H1 (cell line): Measurements from ENCODE around the gene MMP24. TPM values are rescaled to one million over a fixed set of nuclear protein-coding genes. Genes with fewer than 3 reads are reported as not detected.
A peak's percentile ranks its signal among the peaks of the same experiment; 100 is the strongest.

ENCODE experiments used
- CREB1 ChIP-seq: IDR thresholded peaks from 2 replicates; pipeline ENCODE4 v1.6.1; 2012; ENCODE audit warnings: inconsistent platforms
- GABPA ChIP-seq: IDR thresholded peaks from 2 replicates; pipeline ENCODE4 v1.6.1; 2011; ENCODE audit warnings: mild to moderate bottlenecking, low read length, moderate library complexity, borderline replicate concordance; ENCODE audit not compliant: insufficient read depth
- KDM5A ChIP-seq: fragments of 200-600 bp; IDR thresholded peaks from 2 replicates; pipeline ENCODE4 v1.7.1; 2012; ENCODE audit warnings: mild to moderate bottlenecking, low read length, inconsistent platforms, mixed read lengths
- RAD21 ChIP-seq, 2 experiments: IDR thresholded peaks in 1 of 2; conservative IDR thresholded peaks in 1 of 2; 2 replicates each; pipeline ENCODE4 v1.6.1; 2011; ENCODE audit warnings: low read depth in 2 of 2, low read length in 2 of 2, improper control_type of control experiment in 1 of 2, inconsistent platforms in 1 of 2, mild to moderate bottlenecking in 1 of 2, moderate library complexity in 1 of 2
- RNF2 ChIP-seq: fragments of 200-900, 300-1000 bp; sonication (generic); IDR thresholded peaks from 2 replicates; pipeline ENCODE4 v1.7.1; 2016; ENCODE audit warnings: borderline replicate concordance, low read depth, mild to moderate bottlenecking, antibody characterized with exemption, low read length; ENCODE audit not compliant: poor library complexity, severe bottlenecking; ENCODE audit errors: missing control alignments
- SIX5 ChIP-seq: IDR thresholded peaks from 2 replicates; pipeline ENCODE4 v1.6.1; 2011; ENCODE audit warnings: mild to moderate bottlenecking, low read depth, low read length
- TAF7 ChIP-seq: optimal IDR thresholded peaks from 2 replicates; pipeline ENCODE3; 2011; ENCODE audit warnings: low read depth, mild to moderate bottlenecking, inconsistent platforms, low read length, moderate library complexity, borderline replicate concordance
- polyA plus RNA-seq, 7 experiments: library from polyadenylated mRNA; depleted of rRNA in 3 of 7; stranded (reverse) in 5 of 7; unstranded in 2 of 7; fragments of >200 nt in 5 of 7; fragments of 200-250 nt in 2 of 7; gene quantifications; 1 replicate in 5 of 7; 2 replicates in 1 of 7; 4 replicates in 1 of 7; pipeline versions ENCODE4 v1.2.1 to v1.2.3, GENCODE V29; 2011 to 2013; ENCODE audit warnings: missing spikeins in 2 of 7, mixed read lengths in 2 of 7
- total RNA-seq: library from RNA; stranded (reverse); fragmentation: NEBNext Ultra II Directional; extraction: Animal tissue kit (Norgen Biotek cat#: 25700); gene quantifications from 2 replicates; pipeline ENCODE4 v1.2.1, GENCODE V29; 2021
- TF ChIP-seq, protein P1 (sequence below): fragments of 300-600 bp; sonication (generic); IDR thresholded peaks from 2 replicates; pipeline ENCODE4 v1.7.1; 2012; ENCODE audit warnings: low read length, moderate library complexity, mild to moderate bottlenecking, inconsistent platforms; ENCODE audit not compliant: insufficient replicate concordance

MMP24 gene
- total and polyA plus RNA-seq, 2 of the 8 experiments (the other 6 are each of a cell fraction or from before 2014, with no cell fraction given) = 18.8 to 21.4 TPM

DNA sequence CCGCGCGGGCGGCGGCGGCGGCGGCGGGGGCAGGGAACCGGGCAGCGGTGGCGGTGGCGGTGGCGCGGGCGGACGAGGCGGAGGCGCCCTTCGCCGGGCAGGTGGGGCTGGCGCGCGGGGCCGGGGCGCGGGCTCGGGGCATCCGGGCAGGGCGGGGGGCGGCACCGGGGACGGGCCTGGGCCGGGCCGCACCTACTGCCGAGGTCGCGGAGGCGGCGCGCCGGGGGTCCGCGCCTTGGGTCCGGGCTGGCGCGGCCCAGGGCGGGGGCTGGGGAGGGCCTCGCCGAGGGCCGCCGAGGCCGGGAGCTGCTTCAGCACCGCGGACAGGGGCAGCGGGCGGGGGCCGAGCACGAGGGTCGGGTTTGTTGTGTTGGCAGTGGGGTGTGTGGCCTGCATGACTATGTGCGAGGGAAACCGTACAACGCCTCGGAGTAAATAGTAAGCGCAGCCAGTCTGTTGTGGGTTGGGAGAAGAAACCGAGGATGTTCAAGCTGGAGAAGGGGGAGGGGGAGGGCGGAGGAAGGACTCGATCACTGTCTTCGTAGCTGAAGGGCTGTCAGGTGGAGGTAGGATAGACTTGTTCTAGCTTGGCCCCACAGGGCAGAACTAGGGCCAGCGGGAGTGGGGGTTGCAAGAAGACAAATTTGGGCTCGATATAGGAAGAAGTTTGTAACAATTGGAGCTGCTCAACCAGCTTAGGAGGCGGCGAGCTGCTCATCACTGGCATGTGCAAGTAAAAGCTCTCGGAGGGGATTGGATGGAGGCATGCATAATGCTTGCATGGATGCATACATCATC lies 593 bp downstream of the MMP24 start (continued):
- TF ChIP-seq, protein P1, sequence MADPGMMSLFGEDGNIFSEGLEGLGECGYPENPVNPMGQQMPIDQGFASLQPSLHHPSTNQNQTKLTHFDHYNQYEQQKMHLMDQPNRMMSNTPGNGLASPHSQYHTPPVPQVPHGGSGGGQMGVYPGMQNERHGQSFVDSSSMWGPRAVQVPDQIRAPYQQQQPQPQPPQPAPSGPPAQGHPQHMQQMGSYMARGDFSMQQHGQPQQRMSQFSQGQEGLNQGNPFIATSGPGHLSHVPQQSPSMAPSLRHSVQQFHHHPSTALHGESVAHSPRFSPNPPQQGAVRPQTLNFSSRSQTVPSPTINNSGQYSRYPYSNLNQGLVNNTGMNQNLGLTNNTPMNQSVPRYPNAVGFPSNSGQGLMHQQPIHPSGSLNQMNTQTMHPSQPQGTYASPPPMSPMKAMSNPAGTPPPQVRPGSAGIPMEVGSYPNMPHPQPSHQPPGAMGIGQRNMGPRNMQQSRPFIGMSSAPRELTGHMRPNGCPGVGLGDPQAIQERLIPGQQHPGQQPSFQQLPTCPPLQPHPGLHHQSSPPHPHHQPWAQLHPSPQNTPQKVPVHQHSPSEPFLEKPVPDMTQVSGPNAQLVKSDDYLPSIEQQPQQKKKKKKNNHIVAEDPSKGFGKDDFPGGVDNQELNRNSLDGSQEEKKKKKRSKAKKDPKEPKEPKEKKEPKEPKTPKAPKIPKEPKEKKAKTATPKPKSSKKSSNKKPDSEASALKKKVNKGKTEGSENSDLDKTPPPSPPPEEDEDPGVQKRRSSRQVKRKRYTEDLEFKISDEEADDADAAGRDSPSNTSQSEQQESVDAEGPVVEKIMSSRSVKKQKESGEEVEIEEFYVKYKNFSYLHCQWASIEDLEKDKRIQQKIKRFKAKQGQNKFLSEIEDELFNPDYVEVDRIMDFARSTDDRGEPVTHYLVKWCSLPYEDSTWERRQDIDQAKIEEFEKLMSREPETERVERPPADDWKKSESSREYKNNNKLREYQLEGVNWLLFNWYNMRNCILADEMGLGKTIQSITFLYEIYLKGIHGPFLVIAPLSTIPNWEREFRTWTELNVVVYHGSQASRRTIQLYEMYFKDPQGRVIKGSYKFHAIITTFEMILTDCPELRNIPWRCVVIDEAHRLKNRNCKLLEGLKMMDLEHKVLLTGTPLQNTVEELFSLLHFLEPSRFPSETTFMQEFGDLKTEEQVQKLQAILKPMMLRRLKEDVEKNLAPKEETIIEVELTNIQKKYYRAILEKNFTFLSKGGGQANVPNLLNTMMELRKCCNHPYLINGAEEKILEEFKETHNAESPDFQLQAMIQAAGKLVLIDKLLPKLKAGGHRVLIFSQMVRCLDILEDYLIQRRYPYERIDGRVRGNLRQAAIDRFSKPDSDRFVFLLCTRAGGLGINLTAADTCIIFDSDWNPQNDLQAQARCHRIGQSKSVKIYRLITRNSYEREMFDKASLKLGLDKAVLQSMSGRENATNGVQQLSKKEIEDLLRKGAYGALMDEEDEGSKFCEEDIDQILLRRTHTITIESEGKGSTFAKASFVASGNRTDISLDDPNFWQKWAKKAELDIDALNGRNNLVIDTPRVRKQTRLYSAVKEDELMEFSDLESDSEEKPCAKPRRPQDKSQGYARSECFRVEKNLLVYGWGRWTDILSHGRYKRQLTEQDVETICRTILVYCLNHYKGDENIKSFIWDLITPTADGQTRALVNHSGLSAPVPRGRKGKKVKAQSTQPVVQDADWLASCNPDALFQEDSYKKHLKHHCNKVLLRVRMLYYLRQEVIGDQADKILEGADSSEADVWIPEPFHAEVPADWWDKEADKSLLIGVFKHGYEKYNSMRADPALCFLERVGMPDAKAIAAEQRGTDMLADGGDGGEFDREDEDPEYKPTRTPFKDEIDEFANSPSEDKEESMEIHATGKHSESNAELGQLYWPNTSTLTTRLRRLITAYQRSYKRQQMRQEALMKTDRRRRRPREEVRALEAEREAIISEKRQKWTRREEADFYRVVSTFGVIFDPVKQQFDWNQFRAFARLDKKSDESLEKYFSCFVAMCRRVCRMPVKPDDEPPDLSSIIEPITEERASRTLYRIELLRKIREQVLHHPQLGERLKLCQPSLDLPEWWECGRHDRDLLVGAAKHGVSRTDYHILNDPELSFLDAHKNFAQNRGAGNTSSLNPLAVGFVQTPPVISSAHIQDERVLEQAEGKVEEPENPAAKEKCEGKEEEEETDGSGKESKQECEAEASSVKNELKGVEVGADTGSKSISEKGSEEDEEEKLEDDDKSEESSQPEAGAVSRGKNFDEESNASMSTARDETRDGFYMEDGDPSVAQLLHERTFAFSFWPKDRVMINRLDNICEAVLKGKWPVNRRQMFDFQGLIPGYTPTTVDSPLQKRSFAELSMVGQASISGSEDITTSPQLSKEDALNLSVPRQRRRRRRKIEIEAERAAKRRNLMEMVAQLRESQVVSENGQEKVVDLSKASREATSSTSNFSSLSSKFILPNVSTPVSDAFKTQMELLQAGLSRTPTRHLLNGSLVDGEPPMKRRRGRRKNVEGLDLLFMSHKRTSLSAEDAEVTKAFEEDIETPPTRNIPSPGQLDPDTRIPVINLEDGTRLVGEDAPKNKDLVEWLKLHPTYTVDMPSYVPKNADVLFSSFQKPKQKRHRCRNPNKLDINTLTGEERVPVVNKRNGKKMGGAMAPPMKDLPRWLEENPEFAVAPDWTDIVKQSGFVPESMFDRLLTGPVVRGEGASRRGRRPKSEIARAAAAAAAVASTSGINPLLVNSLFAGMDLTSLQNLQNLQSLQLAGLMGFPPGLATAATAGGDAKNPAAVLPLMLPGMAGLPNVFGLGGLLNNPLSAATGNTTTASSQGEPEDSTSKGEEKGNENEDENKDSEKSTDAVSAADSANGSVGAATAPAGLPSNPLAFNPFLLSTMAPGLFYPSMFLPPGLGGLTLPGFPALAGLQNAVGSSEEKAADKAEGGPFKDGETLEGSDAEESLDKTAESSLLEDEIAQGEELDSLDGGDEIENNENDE = no peak
- TF ChIP-seq TAF7 = no peak
- no peak for TF ChIP-seq CREB1
- no peak for TF ChIP-seq RNF2
- TF ChIP-seq SIX5 = no peak
- TF ChIP-seq GABPA = no peak
- TF ChIP-seq KDM5A = no peak
- peak in 1 of 2 experiments; percentile 0; a peak in 1 of 4 replicates for TF ChIP-seq RAD21 (IDR thresholded peaks at IDR 0.05 in 1 of 2, conservative IDR thresholded peaks at IDR 0.05 in 1 of 2; ENCODE audit: low read depth in 2 of 2, low read length in 2 of 2)
